ENCODE measurements around the gene NLE1.
A peak's percentile ranks its signal among the peaks of the same experiment; 100 is the strongest.
"Not testable (repeated sequence)": the region's sequence is repeated elsewhere in the genome, so short reads cannot be mapped to it uniquely, and the experiment has no call there.

The NLE1 gene

DNA sequence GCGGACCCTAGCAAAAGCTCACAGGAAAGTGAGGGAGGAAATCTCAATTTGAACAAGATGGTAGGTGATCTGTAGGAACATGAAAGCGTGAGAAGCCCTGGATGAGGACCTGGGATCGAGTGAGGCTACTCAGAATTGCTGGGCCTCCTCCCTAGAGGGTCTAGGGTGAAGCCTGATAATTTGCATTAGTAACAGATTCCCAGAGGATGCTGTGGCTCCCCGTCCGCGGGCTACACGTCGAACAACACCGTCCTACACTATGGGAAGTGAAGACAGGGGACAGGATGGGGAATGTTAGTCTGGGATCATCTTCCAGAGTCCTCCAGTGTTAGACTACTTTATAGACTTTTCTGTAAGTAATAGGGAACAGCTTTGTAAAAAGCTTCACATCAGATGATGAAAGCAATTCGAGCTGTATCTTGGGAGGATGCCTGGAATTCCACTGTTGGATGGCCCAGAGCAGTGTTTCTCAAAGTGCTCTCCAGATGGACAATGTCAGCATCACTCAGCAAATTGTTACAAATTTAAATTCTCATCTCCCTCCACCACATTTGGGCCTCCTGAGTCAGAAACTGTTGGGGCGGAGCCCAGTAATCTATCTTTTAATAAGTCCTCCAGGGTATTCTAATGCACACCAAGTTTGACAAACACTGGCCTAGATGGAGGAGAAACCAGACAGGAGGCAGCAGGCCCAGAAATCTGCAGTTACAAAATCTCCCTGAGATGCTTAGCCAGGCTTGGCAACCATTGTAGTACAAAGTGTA lies 14.2 kb downstream of the NLE1 start:
- no peak for DNase-seq

DNA sequence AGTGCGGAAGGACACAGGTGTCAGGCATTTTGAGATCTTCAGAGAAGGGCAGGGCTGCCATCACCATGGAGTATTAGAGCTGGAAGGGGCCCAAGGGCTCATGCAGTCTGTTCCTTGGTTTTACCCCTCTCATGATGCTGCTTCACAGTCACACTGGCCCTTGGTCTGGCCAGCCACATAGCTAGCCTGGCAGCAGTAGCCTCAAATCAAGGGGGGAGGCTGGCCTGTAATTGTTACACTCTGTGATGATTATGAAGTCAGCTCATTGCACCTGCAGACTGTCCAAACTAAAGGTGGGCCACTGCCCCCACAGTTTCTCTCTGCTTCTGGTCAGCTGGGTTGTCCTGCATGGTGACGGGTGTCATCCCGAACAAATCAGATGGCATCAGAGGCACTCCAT lies 20.8 kb downstream of the NLE1 start, which contains the start of gene FNDC8:
Gene FNDC8, plus strand, starts transcription at position 301 of the 400 bp plus-strand sequence. Its CDS starts 79 bp downstream, at position 380.
- no peak for DNase-seq

DNA sequence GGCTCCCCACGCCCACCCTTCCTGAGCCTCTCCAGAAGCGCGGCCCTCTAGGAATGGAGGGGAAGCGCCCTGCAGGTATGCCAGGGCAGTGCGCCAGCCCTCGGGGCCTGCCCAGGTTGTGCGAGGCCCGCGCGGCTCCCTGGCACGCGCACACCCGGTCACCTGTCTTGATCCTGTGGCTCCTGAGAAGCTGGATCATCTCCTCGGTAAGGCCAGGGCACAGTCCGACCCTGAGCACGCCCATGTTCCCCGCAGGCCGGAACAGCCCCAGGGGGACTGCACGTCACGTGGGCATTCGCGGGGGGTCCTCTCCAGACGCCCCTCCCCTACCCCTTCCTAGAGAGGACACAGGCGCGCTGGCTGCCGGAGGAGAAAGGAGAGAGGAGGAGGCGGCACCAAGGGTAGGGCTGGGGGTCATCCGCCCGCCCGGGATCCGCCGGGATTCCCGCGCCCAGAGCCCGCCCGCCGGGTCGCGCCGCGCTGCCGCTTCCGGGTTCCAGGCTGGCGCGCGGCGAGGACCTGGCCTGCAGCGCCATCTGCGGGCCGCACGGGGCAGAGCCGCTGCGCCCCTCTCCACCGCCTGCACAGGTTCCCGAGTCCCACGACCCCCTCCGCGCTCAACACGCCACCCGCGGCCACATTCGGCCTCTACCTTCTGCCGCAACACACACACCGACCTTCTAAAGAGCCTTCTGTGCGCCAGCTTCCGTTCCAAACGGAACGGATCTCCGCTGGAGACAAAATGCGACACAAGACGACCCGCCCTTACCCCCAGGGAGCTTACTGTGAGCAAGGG lies 22.5 kb downstream of the NLE1 start, which contains the start of gene RAD51D:
Gene RAD51D, minus strand, starts transcription at position 491 of the 796 bp plus-strand sequence. Its CDS starts 247 bp downstream, at position 244.
- DNase-seq: peak; percentile 82

GRCh38 chr17:35117984-35118383 lies 24.1 kb downstream of the NLE1 start:
- DNase-seq: no peak

GRCh38 chr17:35116845-35117244 lies 25.3 kb downstream of the NLE1 start:
- DNase-seq: no peak

- not testable (repeated sequence) for DNase-seq
Observed at GRCh38 chr17:35110791-35111190, 31.3 kb downstream of the NLE1 start.

DNA sequence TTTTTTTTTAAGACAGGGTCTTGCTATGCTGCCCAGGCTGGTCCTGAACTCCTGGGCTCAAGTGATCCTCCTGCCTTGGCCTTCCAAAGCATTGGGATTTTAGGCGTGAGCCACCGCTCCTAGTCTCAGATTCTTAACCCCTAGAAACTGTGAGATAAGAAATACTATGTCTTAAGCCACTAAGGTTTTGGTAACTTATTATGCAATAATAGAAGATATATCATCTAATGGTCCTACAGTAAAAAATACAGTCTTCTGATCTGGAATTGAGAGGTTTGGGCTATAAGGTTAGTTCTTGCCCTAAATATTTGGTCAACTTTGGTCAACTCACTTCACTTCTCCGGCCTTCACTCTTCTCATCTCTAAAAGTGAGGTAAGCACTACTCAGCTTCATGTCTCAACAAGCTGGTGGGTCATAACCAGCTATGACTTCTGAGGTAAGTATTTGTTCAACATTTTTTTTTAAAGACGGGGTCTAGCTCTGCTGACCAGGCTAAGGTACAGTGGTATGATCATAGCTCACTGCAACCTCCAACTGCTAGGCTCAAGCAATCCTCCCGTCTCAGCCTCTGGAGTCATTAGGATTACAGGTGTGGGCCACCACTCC lies 37.2 kb downstream of the NLE1 start:
- DNase-seq: no peak

DNA sequence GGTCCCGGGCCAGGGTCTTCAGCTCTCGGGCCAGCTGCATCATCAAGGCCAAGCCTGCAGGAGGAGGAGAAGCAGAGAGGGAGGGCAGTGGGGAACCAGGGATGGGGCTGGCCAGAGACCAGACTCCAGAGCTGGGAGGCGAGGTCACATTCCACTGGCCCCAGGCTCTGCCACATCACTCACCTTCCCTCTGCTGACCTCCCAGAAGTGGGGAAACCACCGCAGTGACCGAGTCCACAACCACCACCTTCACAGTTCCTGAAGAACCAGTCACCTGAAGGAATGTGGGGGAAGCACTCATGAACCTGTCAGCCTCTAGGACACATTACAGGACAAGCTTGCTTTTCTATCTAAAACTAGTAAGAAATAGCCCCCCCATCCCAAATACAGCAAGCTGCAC lies 38.8 kb downstream of the NLE1 start:
- no peak for DNase-seq

DNA sequence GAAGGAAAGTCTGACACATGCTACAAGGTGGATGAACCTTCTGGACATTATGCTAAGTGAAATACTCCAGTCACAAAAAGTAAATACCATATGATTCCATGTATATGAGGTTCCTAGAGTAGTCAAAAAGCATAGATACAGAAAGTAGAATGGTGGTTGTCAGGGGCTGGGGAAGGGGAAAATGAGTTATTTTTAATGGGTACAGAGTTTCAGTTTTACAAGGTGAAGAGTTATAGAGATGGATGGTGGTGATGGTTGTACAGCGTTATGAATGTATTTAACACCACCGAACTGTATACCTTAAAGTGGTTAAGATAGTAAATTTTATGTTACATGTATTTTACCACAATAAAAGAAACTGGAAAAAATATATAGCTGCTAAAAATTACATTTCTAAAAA lies 40.4 kb downstream of the NLE1 start:
- no peak for DNase-seq

DNA sequence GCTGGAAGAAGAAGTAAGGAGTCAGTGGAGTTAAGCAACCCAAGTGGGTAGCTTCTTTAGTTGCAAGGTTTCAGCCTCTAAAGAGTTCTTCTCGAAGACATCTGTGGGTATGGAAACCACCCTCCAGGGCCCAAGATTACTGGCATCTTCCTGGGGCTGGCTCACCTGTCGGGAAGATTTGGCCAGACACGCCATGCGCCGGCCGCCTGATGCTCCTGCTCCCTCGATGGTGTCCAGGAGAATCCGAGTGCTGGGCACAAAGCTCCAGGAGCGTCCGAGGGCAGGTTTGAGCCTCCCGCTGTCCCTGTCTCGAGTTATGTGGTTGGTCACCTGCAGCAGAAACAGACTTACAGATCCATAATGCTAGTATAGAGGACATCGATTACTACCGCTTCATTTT lies 41.1 kb downstream of the NLE1 start:
- no peak for DNase-seq

GRCh38 chr17:35099908-35100307 lies 42.2 kb downstream of the NLE1 start:
- DNase-seq: no peak

DNA sequence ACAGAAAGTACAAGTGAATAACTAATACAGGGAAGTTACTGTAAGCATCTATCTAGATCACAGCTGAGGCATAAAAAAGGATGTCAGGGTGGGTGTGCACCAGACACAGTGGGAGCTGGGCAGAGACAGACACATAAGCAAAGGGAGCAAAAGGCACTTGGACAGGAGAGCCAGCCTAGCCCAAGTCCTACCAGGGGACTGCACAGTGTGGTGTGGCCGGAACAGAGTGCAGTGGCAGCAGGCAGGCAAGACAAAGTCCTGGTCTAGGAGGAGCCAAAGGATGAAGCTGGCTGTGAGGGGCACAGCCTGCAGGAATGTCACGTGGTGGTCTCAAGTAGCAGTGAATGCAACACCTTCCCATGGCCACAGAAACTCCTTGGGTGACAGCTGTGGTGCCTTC lies 44.3 kb downstream of the NLE1 start:
- no peak for DNase-seq

DNA sequence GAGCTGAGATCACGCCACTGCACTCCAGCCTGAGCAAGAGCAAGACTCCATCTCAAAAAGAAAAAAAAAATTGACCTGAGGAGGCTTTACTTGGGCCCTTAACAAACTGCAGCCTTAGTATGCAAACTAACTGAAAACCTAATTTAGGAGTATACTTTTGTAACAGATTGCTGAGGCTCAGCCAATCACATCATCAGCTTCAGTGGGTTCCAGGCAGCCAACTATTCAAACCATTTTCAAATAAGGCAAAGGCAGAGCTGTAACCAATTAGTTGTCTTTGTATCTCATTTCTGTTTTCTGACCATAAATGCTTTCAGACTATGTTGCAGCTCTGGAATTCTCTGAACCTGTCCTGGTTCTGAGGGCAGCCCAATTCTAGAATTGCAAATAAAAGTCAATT lies 46.4 kb downstream of the NLE1 start:
- no peak for DNase-seq

DNA sequence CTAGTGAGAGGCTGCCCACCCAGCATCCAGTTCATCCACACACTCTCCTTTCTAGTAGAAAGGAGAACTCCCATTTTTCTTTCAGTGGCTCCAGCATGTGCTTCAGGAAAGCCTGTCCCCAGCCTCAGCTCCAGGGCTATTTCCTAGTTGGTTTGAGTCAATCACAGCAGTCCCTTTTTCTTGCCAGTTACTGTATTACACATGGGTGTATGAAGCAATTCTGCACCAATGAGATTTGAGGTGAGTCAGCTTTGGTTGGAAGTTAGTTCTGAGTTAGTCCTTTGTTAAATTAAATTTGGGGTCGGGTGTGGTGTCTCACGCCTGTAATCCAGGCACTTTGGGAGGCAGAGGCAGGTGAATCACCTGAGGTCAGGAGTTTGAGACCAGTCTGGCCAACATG lies 47.2 kb downstream of the NLE1 start:
- no peak for DNase-seq

- DNase-seq: not testable (repeated sequence)
Observed at GRCh38 chr17:35090707-35091106, 51.4 kb downstream of the NLE1 start.

- peak; percentile 64 for DNase-seq
Observed at GRCh38 chr17:35089586-35090296, 52.4 kb downstream of the NLE1 start.

DNA sequence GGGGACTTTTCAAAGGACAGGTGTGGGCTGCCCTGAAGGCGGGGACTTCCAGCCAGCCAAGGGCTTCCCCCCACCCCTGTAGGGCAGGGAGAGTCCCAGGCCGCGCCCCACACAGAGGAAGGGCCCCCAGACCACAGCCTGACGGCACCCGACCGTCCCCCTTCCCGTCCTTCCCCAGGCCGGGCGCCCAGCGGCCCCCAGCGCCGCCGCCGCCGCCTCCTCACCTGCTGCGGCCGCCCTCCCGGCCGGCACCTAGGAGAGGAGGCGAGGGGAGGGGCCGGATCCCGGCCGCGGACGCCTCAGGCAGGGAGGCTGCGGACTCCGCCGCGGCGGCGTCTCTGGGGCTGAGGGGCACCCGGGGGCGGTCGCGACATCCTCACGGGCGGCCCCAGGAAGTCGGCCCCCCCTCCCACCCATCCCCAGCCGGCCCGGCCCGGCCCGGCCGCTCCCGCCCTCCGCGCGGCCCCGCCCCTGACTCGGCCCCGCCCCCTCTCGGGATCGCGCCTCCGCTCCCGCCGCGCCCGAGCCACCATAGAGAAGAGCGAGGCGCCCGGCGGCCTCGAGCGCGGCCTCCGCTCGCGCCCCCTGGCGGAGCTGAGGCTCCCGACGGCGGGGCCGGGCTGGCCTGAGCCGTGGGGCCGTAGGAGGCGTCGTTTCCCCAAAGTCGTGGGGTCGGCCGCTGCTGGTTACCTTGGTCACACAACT lies 53.1 kb downstream of the NLE1 start:
- DNase-seq: peak; percentile 91

DNA sequence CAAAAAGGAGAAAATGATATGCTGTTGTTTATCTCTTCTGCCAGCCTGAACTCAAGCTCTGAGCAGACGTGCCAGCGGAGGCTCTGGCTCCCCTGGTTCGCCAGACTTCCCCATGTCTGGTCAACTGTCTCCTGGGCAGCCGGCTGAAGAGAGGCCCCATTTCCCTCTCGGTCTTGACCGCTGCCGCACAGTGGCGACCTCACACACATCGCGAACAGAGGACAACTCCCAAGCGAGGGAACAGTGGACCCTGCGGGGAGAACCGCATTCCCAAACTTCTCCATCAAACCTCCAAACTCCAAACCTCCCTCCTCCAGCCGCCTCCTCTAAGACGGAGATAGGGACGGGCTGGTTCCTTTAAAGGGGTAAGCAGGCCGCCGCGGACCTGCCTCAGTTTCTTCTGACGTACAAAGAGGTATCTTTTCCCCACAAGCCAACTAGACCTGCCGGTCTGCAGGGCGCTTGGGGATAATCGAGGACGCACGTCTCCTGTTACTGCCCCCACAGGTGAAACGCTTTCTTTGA lies 53.7 kb downstream of the NLE1 start:
- no peak for DNase-seq

- DNase-seq: peak; percentile 22
Observed at GRCh38 chr17:35087731-35088355, 54.3 kb downstream of the NLE1 start.

- no peak for DNase-seq
Observed at GRCh38 chr17:35086931-35087573, 55.1 kb downstream of the NLE1 start.

- no peak for DNase-seq
Observed at GRCh38 chr17:35086164-35086563, 55.9 kb downstream of the NLE1 start.

Data from activated CD8-positive, alpha-beta memory T cell treated with anti-CD3 and anti-CD28 coated beads, Interleukin-2, amount 50 U/mL, for 4 hours (primary cell).